ACC112 (cell line): Measurements from ENCODE around the gene MTARC1.

ENCODE experiments used
- H2AFZ ChIP-seq: fragments of 200-600 bp; sonication (generic); one replicate; pipeline ENCODE4 v1.6.0; 2017; ENCODE audit warnings: antibody characterized with exemption, low read length; ENCODE audit not compliant: unreplicated experiment
- H3K27ac ChIP-seq: fragments of 200-600 bp; sonication (generic); 2 replicates; pipeline ENCODE4 v1.5.1; 2014; ENCODE audit warnings: low read depth, mild to moderate bottlenecking, antibody characterized with exemption, low read length, moderate library complexity
- H3K27me3 ChIP-seq: fragments of 200-600 bp; sonication (generic); 2 replicates; pipeline ENCODE4 v1.6.1; 2014; ENCODE audit warnings: mild to moderate bottlenecking, antibody characterized with exemption, low read length, moderate library complexity, mixed read lengths; ENCODE audit not compliant: insufficient read depth
- H3K36me3 ChIP-seq: fragments of 200-600 bp; sonication (generic); 2 replicates; pipeline ENCODE4 v1.6.1; 2016; ENCODE audit warnings: mild to moderate bottlenecking, antibody characterized with exemption, low read length, moderate library complexity, mixed read lengths; ENCODE audit not compliant: insufficient read depth
- H3K4me1 ChIP-seq: fragments of 200-600 bp; sonication (generic); one replicate; pipeline ENCODE4 v1.6.1; 2016; ENCODE audit warnings: low read length, mixed read lengths; ENCODE audit not compliant: insufficient read depth, unreplicated experiment, control insufficient read depth
- H3K4me3 ChIP-seq: fragments of 200-600 bp; sonication (generic); 2 replicates; pipeline ENCODE4 v1.5.1; 2014; ENCODE audit warnings: mild to moderate bottlenecking, low read depth, low read length
- H3K79me2 ChIP-seq: fragments of 200-600 bp; sonication (generic); one replicate; pipeline ENCODE4 v1.6.0; 2016; ENCODE audit warnings: low read length; ENCODE audit not compliant: control insufficient read depth, unreplicated experiment, insufficient read depth

Gene MTARC1

GRCh38 chr1:220817907-220818306 lies 31.2 kb downstream of the MTARC1 start:
- H3K27ac ChIP-seq, result no peak overlapping the region
- no peak overlapping the region for H2AFZ ChIP-seq
- H3K27me3 ChIP-seq, result peaks cover 7% of the 10 kb centered on the region; the same call in 1 of the 2 replicates
- H3K36me3 ChIP-seq, result no peaks in the 10 kb centered on the region
- no peak overlapping the region for H3K4me3 ChIP-seq
- H3K4me1 ChIP-seq, result peaks cover 4% of the 10 kb centered on the region
- H3K79me2 ChIP-seq, result no peaks in the 10 kb centered on the region

- Histone ChIP-seq H3K4me3 (no peak overlapping the region), H3K27ac (no peak overlapping the region), H3K4me1 (peaks cover 4% of the 10 kb centered on the region), H3K79me2 (no peaks in the 10 kb centered on the region), H3K36me3 (no peaks in the 10 kb centered on the region), H2AFZ (no peak overlapping the region), H3K27me3 (peaks cover 9% of the 10 kb centered on the region; the same call in 1 of the 2 replicates)
Observed at GRCh38 chr1:220818421-220819173, 31.9 kb downstream of the MTARC1 start.

GRCh38 chr1:220819467-220820026 lies 32.8 kb downstream of the MTARC1 start:
- Histone ChIP-seq H3K4me3 (no peak overlapping the region), H3K79me2 (no peaks in the 10 kb centered on the region), H3K36me3 (no peaks in the 10 kb centered on the region), H3K27me3 (peaks cover 9% of the 10 kb centered on the region; the same call in 1 of the 2 replicates), H3K27ac (no peak overlapping the region), H3K4me1 (peaks cover 4% of the 10 kb centered on the region), H2AFZ (no peak overlapping the region)

GRCh38 chr1:220824031-220824989 lies 37.6 kb downstream of the MTARC1 start:
- Histone ChIP-seq H3K27me3 (peaks cover 15% of the 10 kb centered on the region; the same call in 1 of the 2 replicates), H3K79me2 (no peaks in the 10 kb centered on the region), H3K27ac (no peak overlapping the region), H3K4me3 (no peak overlapping the region), H3K4me1 (no peaks in the 10 kb centered on the region), H2AFZ (no peak overlapping the region), H3K36me3 (no peaks in the 10 kb centered on the region)

GRCh38 chr1:220825819-220826551 lies 39.3 kb downstream of the MTARC1 start:
- no peak overlapping the region for H3K4me3 ChIP-seq
- no peaks in the 10 kb centered on the region for H3K79me2 ChIP-seq
- no peaks in the 10 kb centered on the region for H3K36me3 ChIP-seq
- H3K4me1 ChIP-seq, result no peaks in the 10 kb centered on the region
- H2AFZ ChIP-seq, result no peak overlapping the region
- H3K27me3 ChIP-seq, result peaks cover 15% of the 10 kb centered on the region; the same call in 1 of the 2 replicates
- no peak overlapping the region for H3K27ac ChIP-seq

- Histone ChIP-seq H3K79me2 (no peaks in the 10 kb centered on the region), H3K4me3 (no peak overlapping the region), H2AFZ (no peak overlapping the region), H3K4me1 (no peaks in the 10 kb centered on the region), H3K36me3 (no peaks in the 10 kb centered on the region), H3K27ac (no peak overlapping the region), H3K27me3 (peaks cover 15% of the 10 kb centered on the region; the same call in 1 of the 2 replicates)
Observed at GRCh38 chr1:220826729-220827128, 40.0 kb downstream of the MTARC1 start.

- Histone ChIP-seq H3K36me3 (no peaks in the 10 kb centered on the region), H2AFZ (no peak overlapping the region), H3K79me2 (no peaks in the 10 kb centered on the region), H3K27me3 (peaks cover 11% of the 10 kb centered on the region; the same call in 1 of the 2 replicates), H3K4me3 (no peak overlapping the region), H3K27ac (no peak overlapping the region), H3K4me1 (no peaks in the 10 kb centered on the region)
Observed at GRCh38 chr1:220827445-220828178, 40.9 kb downstream of the MTARC1 start.

GRCh38 chr1:220828179-220828490 lies 41.4 kb downstream of the MTARC1 start:
- Histone ChIP-seq H3K79me2 (no peaks in the 10 kb centered on the region), H3K27me3 (0 out of 2 replicates have a peak, but pooled peaks cover 6% of the 10 kb centered on the region), H3K36me3 (no peaks in the 10 kb centered on the region), H2AFZ (no peak overlapping the region), H3K27ac (no peak overlapping the region), H3K4me3 (no peak overlapping the region), H3K4me1 (no peaks in the 10 kb centered on the region)

- H3K27ac ChIP-seq, result no peak overlapping the region
- no peaks in the 10 kb centered on the region for H3K79me2 ChIP-seq
- no peak overlapping the region for H2AFZ ChIP-seq
- no peaks in the 10 kb centered on the region for H3K36me3 ChIP-seq
- H3K4me1 ChIP-seq, result no peaks in the 10 kb centered on the region
- 0 out of 2 replicates have a peak, but pooled peaks cover 6% of the 10 kb centered on the region for H3K27me3 ChIP-seq
- no peak overlapping the region for H3K4me3 ChIP-seq
Observed at GRCh38 chr1:220828950-220829586, 42.4 kb downstream of the MTARC1 start.
